Activated CD4-positive, alpha-beta memory T cell treated with anti-CD3 and anti-CD28 coated beads, Interleukin-2, amount 10 ng/mL, durations not matched to agents 7 days and 5 days (primary cell): ENCODE measurements around the gene CYP27C1. TPM values are rescaled to one million over a fixed set of nuclear protein-coding genes. Genes with fewer than 3 reads are reported as not detected.
A peak's percentile ranks its signal among the peaks of the same experiment; 100 is the strongest.
"Not testable (repeated sequence)": the region's sequence is repeated elsewhere in the genome, so short reads cannot be mapped to it uniquely, and the experiment has no call there.

Source experiments
- CTCF ChIA-PET: fragments of 350-600 bp; sonication (Branson Sonifier 250); formaldehyde crosslinking; loops from one replicate; lab custom pipeline; 2021; ENCODE audit warnings: antibody characterized with exemption, inconsistent platforms; lab: Charles Lee
- POLR2A ChIA-PET: fragments of 350-600 bp; sonication (Branson Sonifier 250); formaldehyde crosslinking; loops from one replicate; lab custom pipeline; 2021; ENCODE audit warnings: antibody characterized with exemption; lab: Charles Lee
- DNase-seq: peaks from one replicate; pipeline ENCODE4 v3.0.0-alpha.2; 2020
- H3K27ac Mint-ChIP-seq: one replicate; pipeline ENCODE4 v1.8.0; 2021; ENCODE audit warnings: mild to moderate bottlenecking, mixed read lengths
- H3K27me3 Mint-ChIP-seq: one replicate; pipeline ENCODE4 v1.8.0; 2021; ENCODE audit warnings: mixed read lengths
- H3K36me3 Mint-ChIP-seq: one replicate; pipeline ENCODE4 v1.8.0; 2021; ENCODE audit warnings: low read depth, mixed read lengths
- H3K4me1 Mint-ChIP-seq: one replicate; pipeline ENCODE4 v1.8.0; 2021; ENCODE audit warnings: mixed read lengths
- H3K4me3 Mint-ChIP-seq: one replicate; pipeline ENCODE4 v1.8.0; 2021; ENCODE audit warnings: mild to moderate bottlenecking, mixed read lengths
- H3K9me3 Mint-ChIP-seq: one replicate; pipeline ENCODE4 v1.8.0; 2021; ENCODE audit warnings: mixed read lengths
- total RNA-seq, 2 experiments: library from RNA; stranded (reverse); gene quantifications; one replicate each; pipeline ENCODE4 v1.2.3, GENCODE V29; 2021

The CYP27C1 gene
- total RNA-seq, 2 experiments from 2014 or later = not detected

DNA sequence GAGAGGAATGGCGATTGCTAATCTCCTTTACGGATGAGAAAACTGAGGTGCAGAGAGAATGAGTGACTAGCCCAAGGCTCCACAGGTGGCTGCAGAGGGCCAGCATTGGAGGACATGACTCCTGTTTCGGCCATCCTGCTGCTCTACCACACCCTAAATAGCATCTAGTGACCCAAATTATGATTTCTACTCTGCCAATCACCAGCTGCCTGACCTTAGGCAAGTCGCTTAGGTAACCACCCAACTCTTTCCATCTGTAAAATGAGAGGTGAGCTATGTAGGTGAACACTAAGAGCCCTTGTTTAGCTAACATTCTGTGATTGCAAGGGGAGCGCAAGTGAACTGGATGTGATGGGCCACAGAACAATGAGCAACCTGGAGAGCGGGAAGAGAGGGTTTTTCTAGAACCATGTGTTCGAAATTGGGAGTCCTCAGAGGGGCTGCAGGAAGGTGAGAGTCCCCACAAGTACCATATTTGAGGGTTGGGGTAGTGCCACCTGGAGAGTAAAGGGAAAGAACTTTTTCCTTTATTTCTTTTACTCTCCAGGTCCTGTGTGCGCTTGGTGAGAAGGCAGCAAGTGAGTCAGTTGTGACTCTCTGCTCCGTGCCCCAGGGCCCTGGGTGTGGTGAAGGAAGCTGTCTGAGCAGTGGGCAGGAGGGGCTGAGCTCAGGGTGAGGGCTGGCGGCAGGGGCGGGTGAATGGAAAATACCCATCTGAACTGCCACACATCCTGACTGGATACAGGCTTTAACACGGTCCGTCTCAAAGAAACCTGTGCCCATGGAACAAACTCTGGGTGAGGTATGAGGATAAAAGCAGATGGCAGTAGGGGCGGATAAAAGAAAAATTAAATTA is 2.4 kb downstream of the CYP27C1 start:
- Mint-ChIP-seq H3K4me3 (no peak overlapping the region), H3K27me3 (peaks cover 62% of the 10 kb centered on the region), H3K27ac (no peak overlapping the region), H3K9me3 (no peaks in the 10 kb centered on the region), H3K4me1 (peaks cover 13% of the 10 kb centered on the region), H3K36me3 (peaks cover 4% of the 10 kb centered on the region)
- CTCF ChIA-PET = no interaction called here
- POLR2A ChIA-PET = no interaction called here
- no peak for DNase-seq

DNA sequence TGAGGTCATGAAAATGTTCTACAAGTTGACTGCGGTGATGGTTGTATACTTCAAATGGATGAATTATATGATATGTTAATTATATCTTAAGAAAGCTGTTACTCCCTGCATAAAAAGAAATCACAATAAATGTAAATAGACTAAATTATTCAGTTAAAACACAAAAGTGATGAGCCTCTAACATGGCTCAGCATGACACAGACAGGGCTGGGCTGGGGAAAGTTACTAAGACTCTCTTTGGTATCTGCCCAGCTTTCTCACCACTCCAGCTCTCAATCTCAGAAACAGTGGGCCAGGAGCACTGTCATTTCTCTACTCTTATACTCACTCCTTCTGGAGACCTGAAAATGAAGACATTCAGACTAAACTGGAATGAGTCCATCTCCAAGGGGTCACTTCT is 3.5 kb downstream of the CYP27C1 start:
- no peaks in the 10 kb centered on the region for H3K9me3 Mint-ChIP-seq
- DNase-seq = no peak
- H3K36me3 Mint-ChIP-seq = peaks cover 4% of the 10 kb centered on the region
- ChIA-PET POLR2A (no interaction called here), CTCF (no interaction called here)
- H3K27ac Mint-ChIP-seq = no peak overlapping the region
- H3K27me3 Mint-ChIP-seq = peaks cover 72% of the 10 kb centered on the region
- H3K4me3 Mint-ChIP-seq = no peak overlapping the region
- peaks cover 13% of the 10 kb centered on the region for H3K4me1 Mint-ChIP-seq

DNA sequence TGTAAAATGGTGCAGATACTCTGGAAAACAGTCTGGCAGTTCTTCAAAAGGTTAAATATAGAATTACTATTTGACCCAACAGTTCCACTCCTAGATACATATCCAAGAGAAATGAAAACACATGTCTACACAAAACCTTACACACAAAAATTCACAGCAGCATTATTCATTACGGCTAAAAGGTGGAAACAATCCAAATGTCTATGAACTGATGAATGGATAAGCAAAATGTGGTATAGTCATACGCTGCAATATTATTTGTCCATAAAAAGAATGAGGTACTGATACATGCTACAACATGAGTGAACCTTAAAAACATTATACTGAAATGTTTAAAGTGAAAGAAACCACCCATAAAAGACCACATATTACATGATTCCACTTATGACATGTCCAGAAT is 4.0 kb downstream of the CYP27C1 start:
- peaks cover 13% of the 10 kb centered on the region for H3K4me1 Mint-ChIP-seq

DNA sequence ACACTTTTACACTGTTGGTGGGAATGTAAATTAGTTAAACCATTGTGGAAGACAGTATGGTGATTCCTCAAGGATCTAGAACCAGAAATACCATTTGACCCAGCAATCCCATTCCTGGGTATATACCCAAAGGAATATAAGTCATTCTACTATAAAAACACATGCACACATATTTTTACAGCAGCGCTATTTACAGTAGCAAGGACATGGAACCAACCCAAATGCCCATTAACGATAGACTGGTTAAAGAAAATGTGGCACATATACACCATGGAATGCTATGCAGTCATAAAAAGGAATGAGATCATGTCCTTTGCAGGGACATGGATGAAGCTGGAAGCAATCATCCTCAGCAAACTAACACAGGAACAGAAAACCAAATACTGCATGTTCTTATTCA is 5.9 kb downstream of the CYP27C1 start:
- H3K36me3 Mint-ChIP-seq = not testable (repeated sequence)

More for the DNA sequence above, 4.0 kb downstream of the CYP27C1 start:
- Mint-ChIP-seq H3K4me3 (no peak overlapping the region), H3K27me3 (peaks cover 72% of the 10 kb centered on the region), H3K27ac (no peak overlapping the region), H3K9me3 (no peaks in the 10 kb centered on the region), H3K36me3 (peaks cover 4% of the 10 kb centered on the region)
- POLR2A ChIA-PET = no interaction called here
- DNase-seq = no peak
- CTCF ChIA-PET = no interaction called here

DNA sequence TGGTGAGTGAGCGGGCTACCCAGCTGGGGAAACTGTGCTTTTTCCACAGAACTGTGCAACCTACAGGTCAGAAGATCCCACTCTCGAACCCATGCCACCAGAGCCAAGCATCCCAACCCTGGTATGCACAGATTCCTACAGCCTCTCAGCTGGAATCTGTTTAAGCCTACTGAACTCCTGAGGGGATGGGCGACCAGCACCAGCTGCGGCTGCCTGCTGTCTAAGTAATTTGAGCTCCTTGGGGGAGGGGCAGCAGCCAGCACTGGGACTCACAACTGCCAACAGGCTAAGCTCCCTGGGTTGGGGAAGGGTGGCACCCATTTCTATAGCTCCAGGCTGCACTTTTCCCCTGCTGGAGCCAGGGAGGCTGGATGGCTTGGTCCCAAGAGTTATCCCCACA is 11.8 kb downstream of the CYP27C1 start:
- no peak for DNase-seq
- Mint-ChIP-seq H3K4me3 (no peak overlapping the region), H3K9me3 (no peaks in the 10 kb centered on the region), H3K36me3 (no peaks in the 10 kb centered on the region), H3K4me1 (no peaks in the 10 kb centered on the region), H3K27me3 (peaks cover 49% of the 10 kb centered on the region), H3K27ac (no peak overlapping the region)
- ChIA-PET POLR2A (no interaction called here), CTCF (no interaction called here)

More for the DNA sequence above, 5.9 kb downstream of the CYP27C1 start:
- CTCF ChIA-PET, H3K4me3 Mint-ChIP-seq, H3K27ac Mint-ChIP-seq, H3K9me3 Mint-ChIP-seq, H3K4me1 Mint-ChIP-seq, POLR2A ChIA-PET, DNase-seq: not testable (repeated sequence)
- peaks cover 79% of the 10 kb centered on the region for H3K27me3 Mint-ChIP-seq

DNA sequence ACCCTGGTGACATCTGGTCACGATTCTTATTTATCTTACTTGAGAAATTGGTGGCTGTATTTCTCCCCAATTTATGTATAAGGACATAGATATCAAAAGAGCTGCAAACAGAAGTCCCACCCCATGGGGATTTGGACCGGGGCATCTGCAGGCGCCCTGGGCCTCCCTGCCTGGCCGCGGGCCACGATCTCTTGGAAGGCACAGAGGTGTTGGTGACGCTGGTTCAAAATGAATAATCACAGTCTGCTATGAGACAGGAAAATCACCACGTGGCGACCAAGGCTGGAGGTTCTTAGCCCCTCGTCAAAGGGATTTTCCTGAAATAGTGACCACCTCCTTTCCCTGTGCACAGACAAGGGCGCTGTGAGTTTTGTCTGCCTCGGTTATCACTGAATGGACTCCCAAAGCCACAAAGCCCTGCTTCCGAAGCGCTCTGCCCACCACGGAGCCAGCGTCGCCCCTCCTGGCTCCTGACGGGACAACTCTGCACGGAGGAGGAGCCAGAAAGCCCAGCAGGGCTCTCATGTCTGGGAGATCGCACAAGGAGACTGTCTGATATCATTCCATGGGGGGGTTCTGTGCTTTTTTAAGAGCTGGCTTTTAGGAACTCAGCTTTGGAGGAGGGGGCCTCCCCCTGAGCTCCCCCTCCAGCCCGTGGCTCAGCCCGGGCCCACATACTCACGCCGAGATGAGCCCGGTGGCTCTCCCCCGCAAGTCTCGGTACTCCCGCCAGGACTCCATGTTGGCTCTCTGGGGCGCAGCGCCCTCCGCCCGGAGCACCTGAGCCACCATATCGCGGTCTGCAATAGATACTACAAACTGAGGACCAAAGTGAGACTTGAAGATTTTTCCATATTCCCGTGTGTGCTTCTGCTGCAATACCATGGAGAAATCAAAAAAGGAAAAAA is 14.6 kb downstream of the CYP27C1 start:
- H3K4me1 Mint-ChIP-seq = no peaks in the 10 kb centered on the region
- H3K9me3 Mint-ChIP-seq = no peaks in the 10 kb centered on the region
- no peak for DNase-seq
- no peak overlapping the region for H3K4me3 Mint-ChIP-seq
- no peak overlapping the region for H3K27ac Mint-ChIP-seq
- no peaks in the 10 kb centered on the region for H3K36me3 Mint-ChIP-seq
- ChIA-PET CTCF (no interaction called here), POLR2A (no interaction called here)
- H3K27me3 Mint-ChIP-seq = peaks cover 25% of the 10 kb centered on the region

DNA sequence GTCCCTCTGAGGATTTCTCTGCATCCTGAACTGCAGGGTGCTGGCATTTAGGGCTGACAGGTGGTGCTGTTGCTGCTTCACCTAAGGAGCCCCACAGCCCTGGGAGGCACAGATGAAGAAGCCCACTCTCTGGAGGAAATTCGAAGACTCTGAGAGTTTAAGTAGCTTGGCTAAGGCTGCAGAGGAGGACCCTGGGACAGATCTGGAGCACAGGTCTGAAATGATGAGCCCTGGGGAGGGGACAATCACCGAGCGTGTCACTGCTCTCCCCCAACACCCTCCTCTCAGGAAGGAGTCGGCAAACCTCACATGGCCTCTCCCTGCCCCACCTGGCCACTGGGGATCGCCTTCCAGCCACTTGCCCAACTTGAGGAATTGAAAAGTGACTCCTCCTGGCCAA is 18.6 kb downstream of the CYP27C1 start:
- CTCF ChIA-PET = no interaction called here
- H3K27me3 Mint-ChIP-seq = peaks cover 4% of the 10 kb centered on the region
- H3K9me3 Mint-ChIP-seq = no peaks in the 10 kb centered on the region
- H3K36me3 Mint-ChIP-seq = no peaks in the 10 kb centered on the region
- H3K4me3 Mint-ChIP-seq = no peak overlapping the region
- POLR2A ChIA-PET = no interaction called here
- peaks cover 3% of the 10 kb centered on the region for H3K4me1 Mint-ChIP-seq
- DNase-seq = no peak
- H3K27ac Mint-ChIP-seq = no peak overlapping the region

DNA sequence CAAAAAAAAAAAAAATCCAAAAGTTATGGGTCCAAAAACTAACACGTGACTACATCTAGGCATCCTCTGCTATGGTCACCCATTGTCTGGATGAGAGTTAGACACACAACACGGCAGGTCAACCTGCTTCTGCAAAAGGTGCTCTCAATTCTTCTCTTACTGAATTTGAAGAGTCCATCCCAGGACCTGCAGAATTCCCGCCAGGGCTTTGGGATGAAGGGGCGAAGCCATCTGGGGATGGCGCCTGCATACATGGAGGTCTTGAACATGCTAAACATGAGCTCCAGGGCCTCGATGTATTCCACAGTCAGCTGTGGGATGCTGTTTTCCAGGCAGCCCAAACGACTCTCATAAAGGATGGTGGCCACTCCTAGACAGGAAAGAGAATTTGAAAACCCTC is 19.1 kb downstream of the CYP27C1 start:
- CTCF ChIA-PET = no interaction called here
- H3K27ac Mint-ChIP-seq = no peak overlapping the region

DNA sequence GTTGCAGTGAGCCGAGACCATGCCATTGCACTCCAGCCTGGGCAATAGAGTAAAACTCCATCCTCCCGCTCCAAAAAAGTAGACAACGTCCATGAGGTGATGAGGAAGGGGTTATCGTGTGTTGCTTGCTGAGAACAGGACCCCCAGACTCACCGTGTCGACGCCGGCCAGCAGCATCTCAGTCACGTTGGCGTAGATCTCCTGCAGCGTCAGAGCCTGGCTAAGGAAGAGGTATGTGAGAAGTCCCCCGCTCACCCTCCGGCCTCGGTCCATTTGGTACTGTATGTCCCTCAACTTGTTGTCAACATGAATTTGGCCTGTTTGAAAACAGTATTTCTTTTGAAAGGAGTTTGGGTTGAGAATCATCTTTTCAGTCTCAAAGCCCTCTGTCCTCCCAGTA is 20.9 kb downstream of the CYP27C1 start:
- no peaks in the 10 kb centered on the region for H3K36me3 Mint-ChIP-seq
- H3K27ac Mint-ChIP-seq = no peak overlapping the region
- no peak overlapping the region for H3K4me3 Mint-ChIP-seq
- ChIA-PET POLR2A (no interaction called here), CTCF (no interaction called here)
- H3K27me3 Mint-ChIP-seq = peaks cover 2% of the 10 kb centered on the region
- no peak for DNase-seq
- H3K4me1 Mint-ChIP-seq = peaks cover 3% of the 10 kb centered on the region
- H3K9me3 Mint-ChIP-seq = no peaks in the 10 kb centered on the region

More for the DNA sequence above, 19.1 kb downstream of the CYP27C1 start:
- DNase-seq = no peak
- H3K4me3 Mint-ChIP-seq = no peak overlapping the region
- H3K27me3 Mint-ChIP-seq = peaks cover 3% of the 10 kb centered on the region
- H3K9me3 Mint-ChIP-seq = no peaks in the 10 kb centered on the region
- peaks cover 3% of the 10 kb centered on the region for H3K4me1 Mint-ChIP-seq
- POLR2A ChIA-PET = no interaction called here
- no peaks in the 10 kb centered on the region for H3K36me3 Mint-ChIP-seq

DNA sequence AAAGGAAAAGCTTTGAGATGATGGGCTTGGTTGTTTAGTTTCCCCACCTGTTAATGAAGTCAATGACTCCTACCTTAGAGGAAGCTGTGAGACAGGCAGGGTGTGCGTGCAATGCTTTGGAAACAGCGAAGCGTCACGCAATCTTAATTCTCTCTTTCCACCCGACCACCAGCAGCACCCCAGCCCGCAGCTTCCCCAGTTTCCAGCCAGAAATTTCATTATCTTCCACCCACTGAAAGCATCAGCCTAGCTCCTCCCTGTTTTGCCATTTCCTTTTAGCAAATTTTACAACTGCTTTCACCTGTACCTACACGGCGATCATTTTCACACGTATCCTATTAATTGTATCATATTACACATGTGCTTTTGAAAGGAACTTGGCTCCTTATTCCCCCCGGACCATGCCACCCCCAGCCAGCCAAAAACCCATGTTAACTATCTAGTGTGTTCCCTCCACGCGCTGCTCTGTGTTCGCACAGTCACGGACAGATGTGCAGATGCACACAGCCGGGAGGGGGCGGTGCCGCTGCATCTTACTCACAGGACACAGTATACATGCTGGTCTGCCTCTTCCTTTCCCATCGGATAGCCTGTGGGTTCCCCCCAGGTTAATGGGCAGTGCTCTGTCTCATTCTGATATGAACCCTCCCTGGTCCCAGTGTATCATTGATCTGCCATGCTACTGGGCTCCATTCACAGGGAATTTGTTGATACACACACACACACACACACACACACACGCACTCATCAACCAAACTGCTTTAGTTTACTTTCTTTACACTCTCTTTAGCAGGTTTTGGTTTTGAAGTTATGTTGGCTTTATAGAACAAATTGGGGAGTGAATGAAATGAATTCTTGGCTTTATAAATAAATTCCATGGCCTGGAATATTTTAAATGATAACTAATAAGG is 22.4 kb downstream of the CYP27C1 start:
- ChIA-PET POLR2A (no interaction called here), CTCF (interaction anchor here (0.7 to 1.7 kb wide), 10 partner anchors 9 to 366 kb away, joined by 3 to 21 read pairs (median 4); no protein-coding TSS in a partner anchor)
- H3K9me3 Mint-ChIP-seq = no peaks in the 10 kb centered on the region
- peak overlapping the region; percentile 73 for H3K4me3 Mint-ChIP-seq
- no peaks in the 10 kb centered on the region for H3K36me3 Mint-ChIP-seq
- peaks cover 3% of the 10 kb centered on the region for H3K4me1 Mint-ChIP-seq
- no peaks in the 10 kb centered on the region for H3K27me3 Mint-ChIP-seq
- no peak overlapping the region for H3K27ac Mint-ChIP-seq
- peak; percentile 70 for DNase-seq

DNA sequence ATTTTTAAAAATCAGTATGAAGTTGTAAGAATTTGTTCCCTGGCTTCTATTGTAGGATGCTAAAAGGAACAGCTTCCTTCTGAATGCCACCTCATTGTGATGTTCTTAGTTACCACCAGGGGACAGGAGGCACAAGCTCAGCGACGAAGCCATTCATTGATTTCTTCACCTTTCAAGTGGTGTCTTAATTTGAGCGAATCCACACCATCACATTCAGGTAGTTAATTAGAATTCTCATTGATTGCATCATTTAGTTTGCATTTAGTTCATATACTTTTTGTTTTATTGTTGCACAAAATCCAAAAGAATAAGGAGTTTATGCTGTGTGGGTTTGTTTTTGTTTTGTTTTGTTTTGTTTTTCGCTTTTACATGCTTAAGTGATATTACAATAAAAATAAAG is 23.1 kb downstream of the CYP27C1 start:
- CTCF ChIA-PET = interaction anchor here (0.6 to 1.7 kb wide), 11 partner anchors 9 to 367 kb away, joined by 3 to 21 read pairs (median 4); no protein-coding TSS in a partner anchor
- Mint-ChIP-seq H3K36me3 (no peaks in the 10 kb centered on the region), H3K9me3 (no peaks in the 10 kb centered on the region), H3K27me3 (no peaks in the 10 kb centered on the region), H3K27ac (no peak overlapping the region), H3K4me3 (peak overlapping the region; percentile 13), H3K4me1 (peaks cover 3% of the 10 kb centered on the region)
- DNase-seq = no peak
- POLR2A ChIA-PET = no interaction called here

DNA sequence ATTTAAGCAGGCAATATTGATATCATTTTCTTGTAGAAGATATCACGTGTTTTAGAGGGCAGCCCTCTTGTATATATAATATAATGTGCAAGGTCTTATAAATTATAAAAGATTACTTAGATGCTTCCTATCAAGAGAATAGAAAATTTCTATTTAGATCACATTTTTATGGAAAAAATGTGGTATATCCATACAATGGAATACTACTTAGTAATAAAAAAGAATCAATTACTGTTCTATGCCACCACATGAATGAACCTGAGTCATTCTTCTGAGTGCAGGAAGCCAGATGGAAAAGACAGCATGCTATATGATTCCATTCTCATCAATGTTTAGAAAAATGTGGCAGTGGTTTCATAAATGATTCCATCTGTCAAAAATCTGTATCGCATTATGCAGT is 23.6 kb downstream of the CYP27C1 start:
- no peak overlapping the region for H3K27ac Mint-ChIP-seq
- CTCF ChIA-PET = interaction anchor here (0.6 to 1.7 kb wide), 4 partner anchors 9 to 283 kb away, joined by 4 to 21 read pairs (median 5); no protein-coding TSS in a partner anchor
- POLR2A ChIA-PET = no interaction called here

More for the DNA sequence above, 23.6 kb downstream of the CYP27C1 start:
- no peaks in the 10 kb centered on the region for H3K9me3 Mint-ChIP-seq
- no peak for DNase-seq
- H3K4me3 Mint-ChIP-seq = no peak overlapping the region
- H3K36me3 Mint-ChIP-seq = no peaks in the 10 kb centered on the region
- peaks cover 3% of the 10 kb centered on the region for H3K4me1 Mint-ChIP-seq
- H3K27me3 Mint-ChIP-seq = no peaks in the 10 kb centered on the region
